Right renal pelvis (tissue), 4 donors: Measurements from ENCODE around the gene SEL1L2. TPM values are rescaled to one million over a fixed set of nuclear protein-coding genes. Genes with fewer than 3 reads are reported as not detected.

Experiments used
- DNase-seq, 4 donors: peaks; one replicate each; pipeline ENCODE4 v3.0.0-alpha.2; 2013; ENCODE audit warnings: low read depth in 4 of 4, low spot score in 3 of 4, missing footprints in 1 of 4
- polyA plus RNA-seq, 4 donors: library from polyadenylated mRNA; unstranded; fragments of 120-200 nt; gene quantifications; one replicate each; pipeline ENCODE4 v1.2.1, GENCODE V29; 2013; ENCODE audit not compliant: insufficient read length in 4 of 4

SEL1L2 gene
- polyA plus RNA-seq, 4 donors: 0.09 TPM; not detected in 3

GRCh38 chr20:13873831-13874230, 116.6 kb downstream of the SEL1L2 start:
- DNase-seq: no peak

GRCh38 chr20:13870170-13870748, 120.2 kb downstream of the SEL1L2 start:
- no peak for DNase-seq

- no peak for DNase-seq
Measured at GRCh38 chr20:13868331-13868730, 122.1 kb downstream of the SEL1L2 start.

GRCh38 chr20:13865791-13866351, 124.5 kb downstream of the SEL1L2 start:
- DNase-seq: no peak

GRCh38 chr20:13865156-13865555, 125.3 kb downstream of the SEL1L2 start:
- no peak for DNase-seq

GRCh38 chr20:13863244-13863643, 127.2 kb downstream of the SEL1L2 start:
- DNase-seq: no peak

- no peak for DNase-seq
Measured at GRCh38 chr20:13862245-13862644, 128.2 kb downstream of the SEL1L2 start.

GRCh38 chr20:13858871-13859270, 131.5 kb downstream of the SEL1L2 start:
- no peak for DNase-seq

- DNase-seq: no peak
Measured at GRCh38 chr20:13858439-13858838, 132.0 kb downstream of the SEL1L2 start.

GRCh38 chr20:13857961-13858360, 132.5 kb downstream of the SEL1L2 start:
- no peak for DNase-seq

GRCh38 chr20:13857304-13857703, 133.1 kb downstream of the SEL1L2 start:
- DNase-seq: no peak

GRCh38 chr20:13856354-13856753, 134.1 kb downstream of the SEL1L2 start:
- no peak for DNase-seq

GRCh38 chr20:13855613-13856012, 134.8 kb downstream of the SEL1L2 start:
- DNase-seq: no peak

- DNase-seq: no peak
Measured at GRCh38 chr20:13852306-13852705, 138.1 kb downstream of the SEL1L2 start.

GRCh38 chr20:13851279-13851678, 139.1 kb downstream of the SEL1L2 start:
- no peak for DNase-seq

- DNase-seq: no peak
Measured at GRCh38 chr20:13844296-13844695, 146.1 kb downstream of the SEL1L2 start.

GRCh38 chr20:13841206-13841605, 149.2 kb downstream of the SEL1L2 start:
- DNase-seq: no peak

- no peak for DNase-seq
Measured at GRCh38 chr20:13840093-13840465, 150.3 kb downstream of the SEL1L2 start.

- no peak for DNase-seq
Measured at GRCh38 chr20:13839421-13840092, 150.9 kb downstream of the SEL1L2 start.

- no peak for DNase-seq
Measured at GRCh38 chr20:13838664-13839063, 151.8 kb downstream of the SEL1L2 start.

- DNase-seq: no peak
Measured at GRCh38 chr20:13831476-13831875, 158.9 kb downstream of the SEL1L2 start.

GRCh38 chr20:13825465-13825864, 164.9 kb downstream of the SEL1L2 start:
- no peak for DNase-seq
